C4-2B (cell line): ENCODE results near the gene TBC1D22B.

Source experiments
- H3K27ac ChIP-seq: fragments of 450-650 bp; 2 replicates; pipeline ENCODE4 v1.5.1; 2017
- CTCF ChIP-seq: fragments of 450-650 bp; conservative IDR thresholded peaks from 2 replicates; pipeline ENCODE4 v1.5.1; 2017; ENCODE audit warnings: mild to moderate bottlenecking
- ZFX ChIP-seq: fragments of 450-650 bp; IDR thresholded peaks from 2 replicates; pipeline ENCODE4 v1.6.1; 2017

Gene TBC1D22B

GRCh38 chr6:37317312-37318038 lies 59.9 kb downstream of the TBC1D22B start:
- no peak overlapping the region for H3K27ac ChIP-seq
- no peak for TF ChIP-seq CTCF
- no peak for TF ChIP-seq ZFX

- H3K27ac ChIP-seq = no peak overlapping the region
- no peak for TF ChIP-seq CTCF
- TF ChIP-seq ZFX = no peak
Measured at GRCh38 chr6:37319156-37319555, 61.6 kb downstream of the TBC1D22B start.

GRCh38 chr6:37319856-37320480 lies 62.4 kb downstream of the TBC1D22B start:
- no peak for TF ChIP-seq ZFX
- H3K27ac ChIP-seq = no peak overlapping the region

- H3K27ac ChIP-seq = no peak overlapping the region
- TF ChIP-seq ZFX (no peak), CTCF (no peak)
Measured at GRCh38 chr6:37320646-37321045, 63.1 kb downstream of the TBC1D22B start.

- no peak overlapping the region for H3K27ac ChIP-seq
- no peak for TF ChIP-seq CTCF
- TF ChIP-seq ZFX = no peak
Measured at GRCh38 chr6:37321101-37321500, 63.5 kb downstream of the TBC1D22B start.

- no peak for TF ChIP-seq CTCF
- no peak for TF ChIP-seq ZFX
- no peak overlapping the region for H3K27ac ChIP-seq
Measured at GRCh38 chr6:37321516-37322415, 64.2 kb downstream of the TBC1D22B start.

GRCh38 chr6:37323580-37323979 lies 66.0 kb downstream of the TBC1D22B start:
- TF ChIP-seq CTCF (no peak), ZFX (no peak)
- H3K27ac ChIP-seq = no peak overlapping the region
